Tibial nerve (tissue), 3 donors: ENCODE data around the gene LLGL2.

Source experiments
- CTCF ChIP-seq, 5 experiments: fragments of 200-600 bp in 3 of 5; fragments of 450-650 bp in 2 of 5; sonication (generic) in 3 of 5; IDR thresholded peaks; one replicate each; pipeline ENCODE4 v1.5.1; 2016 to 2019; ENCODE audit warnings: antibody characterized with exemption in 5 of 5, mild to moderate bottlenecking in 3 of 5, moderate library complexity in 2 of 5
- POLR2A ChIP-seq, 2 donors: fragments of 450-650 bp; IDR thresholded peaks; one replicate each; pipeline ENCODE4 v1.6.1; 2017; ENCODE audit warnings: antibody characterized with exemption in 2 of 2, mild to moderate bottlenecking in 2 of 2, moderate library complexity in 2 of 2

DNA sequence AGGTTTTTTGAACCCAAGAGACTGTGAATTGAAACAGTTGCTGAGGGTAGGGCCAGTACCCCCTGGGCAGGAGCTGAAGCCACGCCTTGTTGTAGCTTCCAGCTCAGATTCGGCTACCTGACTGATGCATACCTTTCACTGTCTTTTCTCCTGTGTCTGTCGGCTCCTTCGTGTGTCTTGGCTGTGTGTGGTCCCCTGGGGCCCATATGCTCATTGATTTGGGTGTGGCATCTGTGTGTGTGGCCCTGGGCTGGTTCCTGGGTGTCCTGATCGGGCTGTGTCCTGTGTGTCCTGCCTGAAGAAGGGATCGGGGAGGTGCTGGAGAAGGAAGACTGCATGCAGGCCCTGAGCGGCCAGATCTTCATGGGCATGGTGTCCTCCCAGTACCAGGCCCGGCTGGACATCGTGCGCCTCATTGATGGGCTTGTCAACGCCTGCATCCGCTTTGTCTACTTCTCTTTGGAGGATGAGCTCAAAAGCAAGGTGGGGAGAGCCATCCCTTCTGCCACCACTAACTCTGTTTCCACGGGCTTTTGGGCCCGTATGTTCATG is 31.1 kb upstream of the LLGL2 start:
- TF ChIP-seq POLR2A (IDR thresholded peaks at IDR 0.05) (no peak), CTCF (IDR thresholded peaks at IDR 0.05) (no peak)
